T-helper 2 cell treated with Interferon-gamma antibody and Interleukin-4, amounts not matched to agents 5 μg/mL and 100 μg/mL, for 36 hours (primary cell): ENCODE measurements around the gene SP3.

Experiments used
- DNase-seq: peaks from one replicate; pipeline ENCODE4 v3.0.0; 2021; ENCODE audit warnings: low spot score
- H3K27ac Mint-ChIP-seq: one replicate; pipeline ENCODE4 v1.8.0; 2021; ENCODE audit warnings: mild to moderate bottlenecking, mixed read lengths
- H3K27me3 Mint-ChIP-seq: one replicate; pipeline ENCODE4 v1.8.0; 2021; ENCODE audit warnings: low read depth, mixed read lengths
- H3K36me3 Mint-ChIP-seq: one replicate; pipeline ENCODE4 v1.8.0; 2021; ENCODE audit warnings: low read depth, mixed read lengths
- H3K4me1 Mint-ChIP-seq: one replicate; pipeline ENCODE4 v1.8.0; 2021; ENCODE audit warnings: low read depth, mixed read lengths
- H3K4me3 Mint-ChIP-seq: one replicate; pipeline ENCODE4 v1.8.0; 2022; ENCODE audit warnings: mild to moderate bottlenecking, moderate library complexity, mixed read lengths
- H3K9me3 Mint-ChIP-seq: one replicate; pipeline ENCODE4 v1.8.0; 2021; ENCODE audit warnings: mixed read lengths

SP3 gene

DNA sequence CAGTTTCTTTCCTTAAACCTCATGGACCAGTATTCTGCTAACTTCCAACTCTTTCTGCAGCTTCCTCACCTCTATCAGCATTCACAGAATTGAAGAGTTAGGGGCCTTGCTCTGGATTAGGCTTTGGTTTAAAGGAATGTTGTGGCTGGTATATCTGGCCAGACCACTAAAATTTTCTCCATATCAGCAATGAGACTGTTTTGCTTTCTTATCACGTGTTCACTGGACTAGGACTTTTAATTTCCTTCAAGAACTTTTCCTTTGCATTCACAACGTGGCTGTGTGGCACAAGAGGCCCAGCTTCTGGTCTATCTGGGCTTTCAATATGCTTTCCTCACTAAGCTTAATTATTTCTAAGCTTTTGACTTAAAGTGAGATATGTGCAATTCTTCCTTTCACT, 33.4 kb downstream of the SP3 start:
- H3K36me3 Mint-ChIP-seq: peaks cover 53% of the 10 kb centered on the region
- peaks cover 14% of the 10 kb centered on the region for H3K4me1 Mint-ChIP-seq
- no peaks in the 10 kb centered on the region for H3K27me3 Mint-ChIP-seq
- no peak overlapping the region for H3K27ac Mint-ChIP-seq
- H3K9me3 Mint-ChIP-seq: peaks cover 9% of the 10 kb centered on the region
- H3K4me3 Mint-ChIP-seq: no peak overlapping the region
- no peak for DNase-seq

GRCh38 chr2:173929441-173929840, 35.7 kb downstream of the SP3 start:
- H3K9me3 Mint-ChIP-seq: peaks cover 9% of the 10 kb centered on the region
- peaks cover 55% of the 10 kb centered on the region for H3K36me3 Mint-ChIP-seq
- no peak overlapping the region for H3K27ac Mint-ChIP-seq
- H3K4me3 Mint-ChIP-seq: no peak overlapping the region
- no peak for DNase-seq
- peaks cover 19% of the 10 kb centered on the region for H3K4me1 Mint-ChIP-seq
- no peaks in the 10 kb centered on the region for H3K27me3 Mint-ChIP-seq

DNA sequence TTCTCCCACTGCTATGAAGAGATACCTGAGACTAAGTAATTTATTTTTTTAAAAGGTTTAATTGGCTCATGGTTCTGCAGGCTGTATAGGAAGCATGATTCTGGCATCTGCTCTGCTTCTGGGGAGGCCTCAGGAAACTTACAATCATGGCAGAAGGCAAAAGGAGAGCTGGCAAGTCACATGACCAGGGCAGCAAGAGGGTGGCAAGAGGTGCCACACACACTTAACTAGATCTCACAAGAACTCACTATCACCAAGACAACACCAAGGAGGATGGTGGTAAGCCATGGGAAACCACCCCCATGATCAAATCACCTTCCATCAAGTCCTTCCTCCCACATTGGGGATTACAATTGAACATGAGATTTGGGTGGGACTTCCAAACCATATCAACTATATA, 38.3 kb downstream of the SP3 start:
- no peak for DNase-seq
- Mint-ChIP-seq H3K36me3 (peaks cover 50% of the 10 kb centered on the region), H3K4me3 (no peak overlapping the region), H3K9me3 (peaks cover 9% of the 10 kb centered on the region), H3K27ac (no peak overlapping the region), H3K27me3 (no peaks in the 10 kb centered on the region), H3K4me1 (peaks cover 32% of the 10 kb centered on the region)

- Mint-ChIP-seq H3K4me3 (no peak overlapping the region), H3K27ac (no peak overlapping the region), H3K4me1 (peaks cover 30% of the 10 kb centered on the region), H3K36me3 (peaks cover 34% of the 10 kb centered on the region), H3K27me3 (no peaks in the 10 kb centered on the region), H3K9me3 (peaks cover 7% of the 10 kb centered on the region)
- no peak for DNase-seq
Observed at GRCh38 chr2:173924285-173924684, 40.9 kb downstream of the SP3 start.

- Mint-ChIP-seq H3K27ac (no peak overlapping the region), H3K27me3 (no peaks in the 10 kb centered on the region), H3K36me3 (peaks cover 33% of the 10 kb centered on the region), H3K9me3 (peaks cover under 1% of the 10 kb centered on the region), H3K4me3 (no peak overlapping the region), H3K4me1 (peaks cover 28% of the 10 kb centered on the region)
- DNase-seq: no peak
Observed at GRCh38 chr2:173922760-173923159, 42.4 kb downstream of the SP3 start.

DNA sequence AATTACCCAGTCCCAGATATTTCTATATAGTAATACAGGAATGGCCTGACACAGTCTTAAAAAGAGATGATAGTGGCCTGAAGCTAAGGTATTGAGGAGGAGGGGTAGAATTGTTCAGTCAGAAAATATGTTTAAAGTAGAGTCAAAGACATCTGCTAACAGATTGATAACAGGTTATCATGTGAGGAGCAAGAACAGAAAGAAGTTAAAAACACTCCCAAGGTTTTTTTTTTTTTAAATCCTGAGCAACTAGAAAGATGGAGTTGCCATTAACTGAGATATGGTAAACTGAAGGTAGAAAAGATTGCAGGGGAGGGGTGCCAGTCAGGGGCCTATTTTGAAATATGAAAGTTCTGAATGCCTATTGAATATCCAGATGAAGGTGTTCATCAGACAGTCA, 43.1 kb downstream of the SP3 start:
- Mint-ChIP-seq H3K4me3 (no peak overlapping the region), H3K36me3 (peaks cover 38% of the 10 kb centered on the region), H3K4me1 (peaks cover 28% of the 10 kb centered on the region), H3K27me3 (no peaks in the 10 kb centered on the region), H3K9me3 (no peaks in the 10 kb centered on the region), H3K27ac (no peak overlapping the region)
- DNase-seq: no peak

GRCh38 chr2:173914055-173914927, 50.9 kb downstream of the SP3 start:
- H3K27me3 Mint-ChIP-seq: no peaks in the 10 kb centered on the region
- H3K27ac Mint-ChIP-seq: peak overlapping the region; percentile 75
- no peak for DNase-seq
- H3K9me3 Mint-ChIP-seq: no peaks in the 10 kb centered on the region
- H3K36me3 Mint-ChIP-seq: peaks cover 65% of the 10 kb centered on the region
- H3K4me1 Mint-ChIP-seq: peaks cover 21% of the 10 kb centered on the region
- no peak overlapping the region for H3K4me3 Mint-ChIP-seq

DNA sequence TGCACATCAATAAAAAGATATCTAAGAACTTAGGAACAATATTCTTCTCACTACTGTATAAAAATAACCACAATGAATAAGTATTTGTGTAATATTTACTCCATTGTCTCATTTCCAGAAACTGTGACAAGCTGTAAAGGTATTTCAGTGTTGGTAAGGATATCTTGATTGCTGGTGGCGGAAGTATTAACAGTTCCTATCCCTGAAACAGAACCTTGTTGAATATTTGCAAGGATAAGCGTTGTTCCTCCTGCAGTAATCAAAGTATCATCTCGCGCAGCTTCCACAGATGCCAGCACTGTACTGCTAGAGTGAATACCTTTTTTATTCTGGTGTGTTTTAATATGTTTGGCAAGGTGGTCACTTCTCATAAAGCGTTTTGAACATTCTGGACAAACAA, 55.3 kb downstream of the SP3 start:
- Mint-ChIP-seq H3K27ac (no peak overlapping the region), H3K9me3 (no peaks in the 10 kb centered on the region), H3K36me3 (peaks cover 57% of the 10 kb centered on the region), H3K4me3 (no peak overlapping the region), H3K27me3 (no peaks in the 10 kb centered on the region), H3K4me1 (peaks cover 8% of the 10 kb centered on the region)
- DNase-seq: no peak

GRCh38 chr2:173906626-173907025, 58.5 kb downstream of the SP3 start:
- Mint-ChIP-seq H3K9me3 (no peaks in the 10 kb centered on the region), H3K36me3 (peaks cover 50% of the 10 kb centered on the region), H3K27me3 (no peaks in the 10 kb centered on the region), H3K27ac (no peak overlapping the region), H3K4me3 (no peak overlapping the region), H3K4me1 (peaks cover 2% of the 10 kb centered on the region)
- no peak for DNase-seq

GRCh38 chr2:173903601-173904394, 61.4 kb downstream of the SP3 start:
- Mint-ChIP-seq H3K27ac (no peak overlapping the region), H3K4me3 (no peak overlapping the region), H3K9me3 (no peaks in the 10 kb centered on the region), H3K4me1 (peaks cover 2% of the 10 kb centered on the region), H3K36me3 (peaks cover 38% of the 10 kb centered on the region), H3K27me3 (no peaks in the 10 kb centered on the region)
- no peak for DNase-seq

- no peak for DNase-seq
- Mint-ChIP-seq H3K4me1 (peaks cover 6% of the 10 kb centered on the region), H3K4me3 (no peak overlapping the region), H3K27ac (no peak overlapping the region), H3K27me3 (no peaks in the 10 kb centered on the region), H3K9me3 (no peaks in the 10 kb centered on the region), H3K36me3 (peaks cover 12% of the 10 kb centered on the region)
Observed at GRCh38 chr2:173898996-173899395, 66.2 kb downstream of the SP3 start.

- peaks cover 6% of the 10 kb centered on the region for H3K4me1 Mint-ChIP-seq
- no peaks in the 10 kb centered on the region for H3K9me3 Mint-ChIP-seq
- H3K27me3 Mint-ChIP-seq: no peaks in the 10 kb centered on the region
- no peak overlapping the region for H3K27ac Mint-ChIP-seq
- no peak for DNase-seq
- H3K4me3 Mint-ChIP-seq: no peak overlapping the region
- peaks cover 12% of the 10 kb centered on the region for H3K36me3 Mint-ChIP-seq
Observed at GRCh38 chr2:173898178-173898668, 67.0 kb downstream of the SP3 start.

- no peak overlapping the region for H3K27ac Mint-ChIP-seq
- H3K27me3 Mint-ChIP-seq: no peaks in the 10 kb centered on the region
- H3K4me1 Mint-ChIP-seq: peaks cover 10% of the 10 kb centered on the region
- H3K4me3 Mint-ChIP-seq: no peak overlapping the region
- H3K9me3 Mint-ChIP-seq: no peaks in the 10 kb centered on the region
- no peak for DNase-seq
- peaks cover 7% of the 10 kb centered on the region for H3K36me3 Mint-ChIP-seq
Observed at GRCh38 chr2:173896755-173897154, 68.4 kb downstream of the SP3 start.

GRCh38 chr2:173892341-173892740, 72.8 kb downstream of the SP3 start:
- Mint-ChIP-seq H3K4me1 (peaks cover 5% of the 10 kb centered on the region), H3K9me3 (peaks cover 25% of the 10 kb centered on the region), H3K36me3 (no peaks in the 10 kb centered on the region), H3K27me3 (peaks cover 9% of the 10 kb centered on the region), H3K4me3 (no peak overlapping the region), H3K27ac (no peak overlapping the region)
- no peak for DNase-seq
